Activated CD8-positive, alpha-beta memory T cell treated with anti-CD3 and anti-CD28 coated beads for 36 hours (primary cell): ENCODE data around the gene XRCC5. TPM values are rescaled to one million over a fixed set of nuclear protein-coding genes. Genes with fewer than 3 reads are reported as not detected.

Source experiments
- CTCF ChIA-PET: fragments of 350-600 bp; sonication (Branson Sonifier 250); formaldehyde crosslinking; loops from one replicate; lab custom pipeline; 2021; ENCODE audit warnings: antibody characterized with exemption; lab: Charles Lee
- POLR2A ChIA-PET: fragments of 350-600 bp; sonication (Branson Sonifier 250); formaldehyde crosslinking; loops from one replicate; lab custom pipeline; 2021; ENCODE audit warnings: antibody characterized with exemption; lab: Charles Lee
- total RNA-seq, 2 experiments: library from RNA; stranded (reverse); gene quantifications; one replicate each; pipeline ENCODE4 v1.2.3, GENCODE V29; 2021

Gene XRCC5
- total RNA-seq, 2 experiments from 2014 or later = 603 to 604 TPM

DNA sequence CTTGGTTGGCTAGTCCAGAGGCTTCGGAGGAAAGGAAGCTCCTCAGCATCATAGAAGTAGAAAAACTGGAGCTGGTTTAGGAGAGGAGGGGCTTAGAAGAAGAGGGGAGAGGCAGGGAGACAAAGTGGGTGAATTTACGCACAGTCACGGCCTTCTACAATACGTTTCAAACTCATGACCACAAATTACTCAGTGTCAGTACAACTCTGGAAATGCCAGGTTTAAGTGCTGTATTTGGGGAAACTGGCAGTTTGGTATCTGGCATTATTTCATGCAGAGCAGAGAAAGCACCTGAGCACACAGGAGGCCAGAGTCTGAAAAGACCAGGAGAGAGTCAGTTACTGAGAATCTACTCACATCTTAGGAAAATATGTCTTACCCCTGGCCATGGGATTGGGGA, 55.4 kb downstream of the XRCC5 start:
- ChIA-PET POLR2A (no interaction called here), CTCF (interaction anchor here (1.8 kb wide), 1 partner anchor 11 kb away, joined by 4 read pairs; no protein-coding TSS in a partner anchor)

GRCh38 chr2:216165711-216166110, 56.6 kb downstream of the XRCC5 start:
- ChIA-PET POLR2A (no interaction called here), CTCF (no interaction called here)

DNA sequence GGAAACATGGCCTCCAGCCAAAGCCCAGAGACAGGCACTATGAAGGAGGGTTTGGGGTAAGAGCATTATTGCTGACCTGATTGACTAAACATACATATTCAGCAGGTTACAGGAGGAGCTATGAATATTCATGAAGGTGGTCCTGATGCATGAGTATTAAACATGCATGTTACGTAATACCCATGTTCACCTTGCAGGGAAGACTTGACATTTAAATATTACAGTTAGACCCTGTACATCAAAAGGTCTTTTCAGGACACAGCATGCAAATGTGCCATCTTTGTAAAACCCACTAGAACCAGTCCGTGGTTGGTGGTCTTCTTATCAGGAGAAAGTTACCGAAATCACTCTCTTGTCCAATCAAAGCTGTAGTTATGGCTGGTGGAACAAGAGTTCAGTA, 59.9 kb downstream of the XRCC5 start:
- ChIA-PET CTCF (no interaction called here), POLR2A (no interaction called here)

DNA sequence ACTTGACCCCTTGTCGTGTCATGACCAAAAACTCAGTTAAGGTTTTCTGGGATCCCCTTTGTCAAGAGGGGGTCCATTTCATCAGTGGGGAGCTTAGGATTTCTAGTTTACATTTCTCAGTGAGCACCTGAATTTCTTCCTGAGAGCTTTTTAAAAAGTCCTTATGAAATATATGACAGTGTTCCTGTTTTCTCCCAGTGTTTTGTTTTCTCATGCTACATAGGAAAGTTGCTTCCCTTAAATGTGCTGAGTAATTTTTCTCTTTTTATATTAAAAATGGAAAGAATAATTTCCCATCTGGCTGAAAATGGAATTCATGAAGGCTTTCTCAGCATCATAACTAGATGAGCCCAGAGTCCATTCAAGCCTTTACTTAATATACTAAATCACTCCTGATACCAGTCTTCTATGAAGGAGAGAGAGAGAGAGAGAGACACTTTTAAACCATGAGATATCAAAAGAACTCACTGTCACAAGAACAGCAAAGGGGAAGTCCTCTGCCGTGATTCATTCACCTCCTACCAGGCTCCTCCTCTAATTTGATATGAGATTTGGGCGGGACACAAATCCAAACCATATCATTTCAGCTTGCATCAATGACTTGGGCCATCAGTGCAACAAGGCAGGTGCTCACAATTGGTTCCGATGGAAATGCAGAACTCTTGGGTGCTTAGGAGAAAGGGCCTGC, 61.1 kb downstream of the XRCC5 start:
- POLR2A ChIA-PET = interaction anchor here (0.9 kb wide), 1 partner anchor 35 kb away, joined by 7 read pairs; no protein-coding TSS in a partner anchor
- CTCF ChIA-PET = interaction anchor here (0.7 kb wide), 1 partner anchor 112 kb away, joined by 5 read pairs; no protein-coding TSS in a partner anchor

DNA sequence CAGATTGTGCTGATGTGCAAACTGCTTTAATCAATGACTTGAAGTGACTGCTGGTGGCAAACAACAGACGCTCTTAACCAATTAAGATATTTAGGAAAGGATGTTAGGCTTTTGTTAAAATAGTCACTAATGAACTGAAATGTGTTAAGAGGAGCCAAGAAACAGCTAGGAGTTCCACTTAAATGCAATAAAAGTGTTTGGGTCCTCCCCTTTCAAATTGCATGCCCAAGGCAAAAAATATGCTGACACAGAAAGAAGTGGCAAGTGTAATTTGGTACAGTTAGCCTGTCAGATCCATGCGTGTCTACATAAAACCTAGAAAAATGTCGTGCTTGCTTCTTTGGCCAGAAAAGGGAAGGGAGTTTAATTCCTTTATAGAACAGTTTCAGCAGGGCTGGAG, 61.9 kb downstream of the XRCC5 start:
- CTCF ChIA-PET = no interaction called here

DNA sequence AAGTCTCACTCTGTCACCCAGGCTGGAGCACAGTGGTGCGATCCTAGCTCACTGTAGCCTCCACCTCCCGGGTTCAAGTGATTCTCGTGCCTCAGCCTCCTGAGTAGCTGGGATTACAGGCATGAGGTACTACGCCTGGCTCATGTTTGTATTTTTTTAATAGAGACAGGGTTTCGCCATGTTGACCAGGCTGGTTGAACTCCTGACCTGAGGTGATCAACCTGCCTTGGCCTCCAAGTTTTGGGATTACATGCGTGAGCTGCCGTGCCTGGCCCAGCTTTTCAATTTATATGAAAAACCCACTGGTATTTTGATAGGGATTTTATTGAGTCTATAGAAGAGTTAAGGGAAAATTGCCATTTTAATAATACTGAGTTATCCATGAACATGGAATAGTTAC, 63.3 kb downstream of the XRCC5 start:
- CTCF ChIA-PET = interaction anchor here (1.8 kb wide), 1 partner anchor 19 kb away, joined by 4 read pairs; no protein-coding TSS in a partner anchor
- POLR2A ChIA-PET = interaction anchor here (1.4 kb wide), 1 partner anchor 29 kb away, joined by 7 read pairs; no protein-coding TSS in a partner anchor

More for the DNA sequence above, 61.9 kb downstream of the XRCC5 start:
- POLR2A ChIA-PET = interaction anchor here (0.6 kb wide), 1 partner anchor 53 kb away, joined by 4 read pairs; no protein-coding TSS in a partner anchor

- ChIA-PET CTCF (no interaction called here), POLR2A (no interaction called here)
Measured at GRCh38 chr2:216179015-216179414, 69.9 kb downstream of the XRCC5 start.

DNA sequence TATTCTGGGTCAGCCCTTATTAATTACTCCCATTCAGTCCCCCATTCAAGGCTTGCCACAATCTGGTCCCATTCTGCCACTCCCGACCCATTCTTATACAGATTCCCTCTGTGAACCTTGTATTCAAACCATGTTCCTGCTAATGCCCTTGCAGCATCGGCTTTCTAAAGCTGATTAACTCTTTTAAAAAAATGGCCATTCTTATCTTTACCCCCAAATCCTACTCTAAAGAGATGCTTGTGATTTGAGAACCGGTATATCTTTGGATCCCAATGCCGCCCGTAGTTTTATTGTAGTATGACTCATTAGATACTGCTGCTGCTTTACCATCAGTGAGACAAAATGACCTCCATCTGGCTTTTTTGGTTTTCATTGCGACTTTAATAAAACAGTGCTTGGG, 72.2 kb downstream of the XRCC5 start:
- ChIA-PET POLR2A (no interaction called here), CTCF (no interaction called here)

DNA sequence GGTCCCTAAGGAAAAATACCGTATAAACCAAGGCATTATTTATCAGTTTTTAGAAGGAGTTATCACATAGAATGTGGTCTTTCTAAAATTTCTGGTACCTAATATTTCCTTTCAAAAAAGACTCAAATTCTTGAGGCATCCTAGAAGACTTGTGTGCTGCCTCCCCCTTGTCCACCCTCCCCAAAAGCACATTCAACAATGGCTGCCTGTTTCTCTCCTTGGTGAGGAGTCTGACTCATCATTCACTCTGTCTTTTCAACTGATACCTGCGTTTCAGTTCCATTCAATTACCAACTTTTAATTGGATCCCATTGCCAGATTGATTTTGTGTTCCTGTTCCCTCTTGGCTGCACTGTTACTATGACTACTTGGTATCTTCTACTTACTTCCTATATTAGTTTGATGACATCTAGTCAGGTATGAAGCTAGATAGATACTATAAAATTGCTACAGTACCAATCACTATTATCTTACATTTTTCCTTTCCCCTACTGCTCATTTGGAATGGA, 72.9 kb downstream of the XRCC5 start:
- CTCF ChIA-PET = no interaction called here
- POLR2A ChIA-PET = no interaction called here

DNA sequence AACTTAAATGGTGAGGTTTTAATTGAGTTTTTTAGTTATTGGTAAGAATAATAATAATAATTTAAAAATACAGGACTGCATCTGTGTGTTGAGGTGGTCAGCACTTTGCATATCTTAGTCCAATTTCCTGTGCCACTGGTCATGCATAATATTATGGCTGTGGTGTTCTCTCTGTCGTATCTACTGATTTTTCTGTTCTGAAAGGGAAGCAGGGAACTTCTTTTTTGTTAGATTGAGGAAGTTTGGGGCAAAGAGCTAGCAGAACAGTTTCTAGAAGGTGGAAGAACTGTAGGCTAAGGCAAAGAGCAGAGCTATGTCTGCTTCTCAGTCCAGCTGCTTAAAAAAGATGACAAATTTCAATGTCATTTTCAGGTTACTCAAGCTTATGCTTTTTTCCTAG, 74.3 kb downstream of the XRCC5 start:
- POLR2A ChIA-PET = no interaction called here
- CTCF ChIA-PET = no interaction called here

DNA sequence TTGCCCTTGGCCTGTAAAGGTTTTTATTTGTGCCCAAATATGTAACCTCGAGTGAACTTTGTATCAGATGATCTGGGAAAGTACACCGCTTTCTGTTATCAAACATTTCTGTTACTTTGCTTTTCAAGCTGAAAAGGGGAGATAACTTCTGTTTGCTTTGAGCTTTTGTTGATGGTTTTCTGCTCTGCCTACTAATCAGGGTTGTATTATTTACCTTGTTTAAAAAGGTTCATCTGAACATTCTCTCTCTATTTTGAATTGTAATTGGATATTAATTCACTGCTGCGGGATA, 79.4 kb downstream of the XRCC5 start:
- ChIA-PET CTCF (no interaction called here), POLR2A (no interaction called here)

DNA sequence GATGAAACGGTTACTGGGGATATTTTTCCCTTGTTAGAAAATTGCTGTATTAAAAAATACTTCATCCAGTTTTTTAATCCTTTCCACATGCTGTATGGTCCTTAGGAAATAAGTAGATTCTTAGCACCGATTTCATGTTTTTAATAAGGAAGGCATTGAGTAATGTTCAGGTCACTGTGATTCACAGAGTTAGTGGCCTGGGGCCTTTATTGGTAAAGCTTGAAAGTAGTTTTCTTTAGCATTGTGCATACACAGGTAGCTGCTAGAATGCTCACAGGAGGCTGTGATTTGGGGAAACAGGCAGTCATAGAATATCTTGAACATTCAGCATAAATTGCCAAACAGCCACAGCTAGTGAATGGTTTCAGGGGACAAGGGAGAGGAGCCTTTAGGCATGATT, 79.8 kb downstream of the XRCC5 start:
- CTCF ChIA-PET = no interaction called here

DNA sequence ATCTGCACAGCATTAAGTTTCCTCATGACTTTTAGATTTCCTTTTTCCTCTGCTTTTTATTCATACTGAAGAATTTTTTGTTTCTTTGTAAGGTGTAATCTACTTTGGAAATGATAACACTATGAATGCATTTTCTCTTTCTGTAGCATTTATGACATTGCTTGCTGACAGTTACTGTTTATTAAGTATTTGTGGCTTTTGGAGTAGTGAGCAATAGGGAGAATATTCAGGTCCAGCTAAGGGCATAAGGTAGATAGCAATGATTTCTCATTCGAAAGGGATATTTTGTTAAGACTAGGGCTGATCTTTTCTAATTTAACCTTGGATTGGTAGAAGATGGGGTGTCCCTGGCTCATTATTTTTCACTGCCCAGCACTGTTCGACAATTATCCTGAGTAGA, 80.3 kb downstream of the XRCC5 start:
- ChIA-PET POLR2A (no interaction called here), CTCF (no interaction called here)

More for the DNA sequence above, 79.8 kb downstream of the XRCC5 start:
- POLR2A ChIA-PET = no interaction called here

DNA sequence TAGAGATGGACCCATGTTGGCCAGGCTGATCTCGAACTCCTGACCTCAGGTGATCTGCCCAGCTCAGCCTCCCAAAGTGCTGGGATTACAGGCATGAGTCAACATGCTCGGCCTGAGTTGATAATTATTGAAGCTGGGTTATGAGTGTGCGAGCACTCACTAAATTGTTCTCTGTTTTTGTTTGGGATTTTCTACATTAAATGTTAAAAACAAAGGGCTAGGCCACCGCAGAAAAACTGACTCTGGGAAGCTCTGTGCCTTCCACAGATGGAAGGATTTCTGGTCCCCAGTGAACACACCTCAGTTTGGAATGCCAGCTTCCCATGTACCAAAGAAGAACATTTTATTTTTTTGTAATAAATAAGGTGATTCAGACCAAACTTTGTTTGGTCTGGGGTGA, 83.0 kb downstream of the XRCC5 start:
- CTCF ChIA-PET = no interaction called here
- POLR2A ChIA-PET = no interaction called here

- POLR2A ChIA-PET = no interaction called here
- CTCF ChIA-PET = no interaction called here
Measured at GRCh38 chr2:216192931-216193330, 83.8 kb downstream of the XRCC5 start.

GRCh38 chr2:216194013-216194412, 84.9 kb downstream of the XRCC5 start:
- ChIA-PET POLR2A (no interaction called here), CTCF (interaction anchor here (0.8 to 1.0 kb wide), 3 partner anchors 80 to 217 kb away, joined by 3 to 4 read pairs (median 3); no protein-coding TSS in a partner anchor)

GRCh38 chr2:216194561-216194960, 85.4 kb downstream of the XRCC5 start:
- ChIA-PET CTCF (interaction anchor here (0.8 to 1.7 kb wide), 5 partner anchors 11 to 216 kb away, joined by 3 to 8 read pairs (median 3); no protein-coding TSS in a partner anchor), POLR2A (interaction anchor here (0.6 kb wide), 1 partner anchor 398 kb away, joined by 4 read pairs; no protein-coding TSS in a partner anchor)

GRCh38 chr2:216195565-216196029, 86.4 kb downstream of the XRCC5 start:
- ChIA-PET CTCF (interaction anchor here (1.0 to 1.7 kb wide), 3 partner anchors 10 to 209 kb away, joined by 3 to 8 read pairs (median 4); no protein-coding TSS in a partner anchor), POLR2A (interaction anchor here (0.5 kb wide), 1 partner anchor 60 kb away, joined by 5 read pairs; no protein-coding TSS in a partner anchor)

DNA sequence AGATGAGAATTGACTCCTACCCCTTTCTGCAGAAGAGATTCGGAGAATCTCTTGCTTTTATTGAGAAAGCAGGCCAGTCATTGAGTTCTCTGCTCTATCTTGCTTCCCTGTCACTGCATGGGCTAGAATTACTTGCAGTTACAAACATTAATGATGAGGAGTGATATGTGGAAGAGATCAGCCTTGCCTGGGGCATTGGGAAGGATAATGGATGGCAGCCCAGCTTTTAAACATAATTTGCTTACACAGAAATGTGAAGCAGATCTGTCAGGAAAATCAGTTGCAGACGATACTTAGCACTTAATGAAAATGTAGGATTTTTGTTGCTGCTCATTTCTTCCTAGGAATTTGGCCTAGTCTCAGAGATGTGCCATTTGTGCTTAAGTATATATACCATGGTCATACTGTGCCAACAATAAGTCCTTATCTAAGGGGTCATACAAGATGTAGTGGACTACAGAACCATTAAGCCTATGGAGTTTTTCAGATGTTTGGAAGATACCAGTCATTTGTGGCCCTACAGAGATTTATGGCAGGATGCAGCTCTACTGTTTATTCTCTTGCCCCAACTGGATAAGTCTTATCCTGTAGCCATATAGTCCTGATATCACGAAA, 92.7 kb downstream of the XRCC5 start:
- ChIA-PET POLR2A (no interaction called here), CTCF (no interaction called here)

GRCh38 chr2:216202626-216203250, 93.6 kb downstream of the XRCC5 start:
- ChIA-PET CTCF (interaction anchor here (1.0 kb wide), 1 partner anchor 18 kb away, joined by 3 read pairs; no protein-coding TSS in a partner anchor), POLR2A (no interaction called here)
